ENCODE data around the gene DVL2. TPM values are rescaled to one million over a fixed set of nuclear protein-coding genes. Genes with fewer than 3 reads are reported as not detected.

The DVL2 gene
- 10 to 100 TPM; 16.7 to 24.5 TPM for total RNA-seq
- 1 to 10 TPM; 3.4 to 5.9 TPM for polyA plus RNA-seq

GRCh38 chr17:7234083-7234951, at the start of gene DVL2:
Gene DVL2 (minus strand): TSS chr17:7234517. CDS start chr17:7234262, 255 bp downstream.
- H3K4me3 ChIP-seq (ENCODE audit: low read depth in 1 of 3, low read length in 3 of 3) = peak within 1 kb of the TSS; percentile 80 to 98 (median 87)
- peak; percentile 95 for DNase-seq (ENCODE audit: low spot score)
- H3K27ac ChIP-seq (ENCODE audit: low read depth in 1 of 2, low read length in 2 of 2) = peak within 1 kb of the TSS; percentile 89 to 90
- TF ChIP-seq RAD21 (IDR thresholded peaks at IDR 0.05) = no peak
- peak; percentile 21 to 34 for TF ChIP-seq RXRA (IDR thresholded peaks at IDR 0.05)
- no peak for TF ChIP-seq FOXA2 (IDR thresholded peaks at IDR 0.05)
- no peak for TF ChIP-seq HNF4G (IDR thresholded peaks at IDR 0.05)
- no peak for TF ChIP-seq NR2F2 (IDR thresholded peaks at IDR 0.05)
- TF ChIP-seq MAX (IDR thresholded peaks at IDR 0.05) = peak; percentile 51
- peak; percentile 82 for TF ChIP-seq YY1 (IDR thresholded peaks at IDR 0.05)
- peak in 1 of 2 donors; percentile 35 for TF ChIP-seq GABPA (IDR thresholded peaks at IDR 0.05 in 1 of 2, conservative IDR thresholded peaks at IDR 0.05 in 1 of 2)
- peak in 1 of 2 donors; percentile 10 for TF ChIP-seq HNF4A (conservative IDR thresholded peaks at IDR 0.05)
- no peak for TF ChIP-seq FOXA1 (IDR thresholded peaks at IDR 0.05)
- TF ChIP-seq ZBTB33 (IDR thresholded peaks at IDR 0.05) = peak; percentile 58
- no peak for TF ChIP-seq ATF3 (IDR thresholded peaks at IDR 0.05)
- TF ChIP-seq EGR1 (IDR thresholded peaks at IDR 0.05; ENCODE audit: low read depth in 2 of 2) = no peak
- TF ChIP-seq JUND (IDR thresholded peaks at IDR 0.05) = no peak
- no peak for TF ChIP-seq REST (IDR thresholded peaks at IDR 0.05)
- no peak for TF ChIP-seq CTCF (IDR thresholded peaks at IDR 0.05; ENCODE audit: low read depth, low read length, missing input control)
- peak; percentile 38 for TF ChIP-seq SP1 (IDR thresholded peaks at IDR 0.05)
- no peak for TF ChIP-seq TAF1 (conservative IDR thresholded peaks at IDR 0.05)
- H3K27me3 ChIP-seq (ENCODE audit: control insufficient read depth in 4 of 4, insufficient read depth in 4 of 4, low read length in 3 of 4) = no peaks in the 10 kb centered on the region
- H3K9me3 ChIP-seq (ENCODE audit: control insufficient read depth in 4 of 4, low read length in 3 of 4) = no peaks in the 10 kb centered on the region
- H3K36me3 ChIP-seq (ENCODE audit: control insufficient read depth in 4 of 4, insufficient read depth in 3 of 4, low read depth in 1 of 4, low read length in 3 of 4) = peaks cover 12 to 26% (median 15%) of the 10 kb centered on the region in 4 donors
- H3K4me1 ChIP-seq (ENCODE audit: control insufficient read depth in 4 of 4, insufficient read depth in 4 of 4, low read length in 3 of 4) = peaks cover 4 to 49% (median 34%) of the 10 kb centered on the region in 4 donors
- H3K9ac ChIP-seq (ENCODE audit: low read depth in 1 of 2, low read length in 2 of 2) = peak within 1 kb of the TSS; percentile 21 to 50
- under 1% methylated on average over 72 of the region's 72 CpGs for WGBS
